Endodermal cell (in vitro differentiated cells): Measurements from ENCODE around the gene INO80B. TPM values are rescaled to one million over a fixed set of nuclear protein-coding genes. Genes with fewer than 3 reads are reported as not detected.
"Not testable (repeated sequence)": the region's sequence is repeated elsewhere in the genome, so short reads cannot be mapped to it uniquely, and the experiment has no call there.

Experiments used
- DNase-seq: peaks from one replicate; pipeline ENCODE4 v3.0.0-alpha.2; 2017
- H3K27ac ChIP-seq: 2 replicates; pipeline ENCODE4 v1.5.1; 2013; ENCODE audit warnings: mild to moderate bottlenecking, low read depth, low read length, moderate library complexity
- H3K27me3 ChIP-seq: 2 replicates; pipeline ENCODE4 v1.6.1; 2013; ENCODE audit warnings: mild to moderate bottlenecking, low read length, moderate library complexity; ENCODE audit not compliant: insufficient read depth, control insufficient read depth, poor library complexity, severe bottlenecking
- H3K36me3 ChIP-seq: 2 replicates; pipeline ENCODE4 v1.7.0; 2013; ENCODE audit warnings: mild to moderate bottlenecking, low read length, moderate library complexity; ENCODE audit not compliant: control insufficient read depth, insufficient read depth
- H3K4me1 ChIP-seq: one replicate; pipeline ENCODE4 v1.7.0; 2013; ENCODE audit warnings: low read length; ENCODE audit not compliant: control insufficient read depth, insufficient read depth
- H3K4me3 ChIP-seq: 2 replicates; pipeline ENCODE4 v1.5.1; 2013; ENCODE audit warnings: mild to moderate bottlenecking, low read length, moderate library complexity
- H3K9ac ChIP-seq: 2 replicates; pipeline ENCODE4 v1.6.1; 2013; ENCODE audit warnings: mild to moderate bottlenecking, low read length, moderate library complexity; ENCODE audit not compliant: poor library complexity, severe bottlenecking; ENCODE audit errors: extremely low read depth
- H3K9me3 ChIP-seq: 2 replicates; pipeline ENCODE4 v1.6.1; 2013; ENCODE audit warnings: mild to moderate bottlenecking, low read length, moderate library complexity; ENCODE audit not compliant: control insufficient read depth
- H3K27ac Mint-ChIP-seq: 2 replicates; pipeline ENCODE4 v1.8.0; 2020; ENCODE audit warnings: mixed read lengths
- H3K27me3 Mint-ChIP-seq: 2 replicates; pipeline ENCODE4 v1.8.0; 2021; ENCODE audit warnings: mild to moderate bottlenecking, mixed read lengths; ENCODE audit not compliant: insufficient read depth
- H3K36me3 Mint-ChIP-seq: 2 replicates; pipeline ENCODE4 v1.8.0; 2020; ENCODE audit warnings: low read depth, mixed read lengths
- H3K4me1 Mint-ChIP-seq: 2 replicates; pipeline ENCODE4 v1.8.0; 2020; ENCODE audit warnings: mixed read lengths
- H3K4me3 Mint-ChIP-seq: 2 replicates; pipeline ENCODE4 v1.8.0; 2020; ENCODE audit warnings: mild to moderate bottlenecking, moderate library complexity, mixed read lengths
- H3K9me3 Mint-ChIP-seq: 2 replicates; pipeline ENCODE4 v1.8.0; 2020; ENCODE audit warnings: mild to moderate bottlenecking, mixed read lengths
- CTCF ChIP-seq: fragments of 200-600 bp; sonication (generic); conservative IDR thresholded peaks from 2 replicates; pipeline ENCODE4 v1.5.0; 2021; ENCODE audit warnings: antibody characterized with exemption, mild to moderate bottlenecking
- WGBS, 2 experiments: methylation state at CpG; one replicate each; pipeline versions ENCODE4 v1.1.5 to v1.1.7; 2013; ENCODE audit warnings: missing lambda C conversion rate in 2 of 2, mixed read lengths in 1 of 2; ENCODE audit not compliant: insufficient coverage in 1 of 2, insufficient read length in 1 of 2; 5-methylcytosine and 5-hydroxymethylcytosine counted together
- total RNA-seq, 2 donors: library from RNA; stranded (reverse); fragmentation: NEBNext Ultra II Directional in 1 of 2; extraction: Animal tissue kit (Norgen Biotek cat#: 25700) in 1 of 2; gene quantifications; 2 replicates in 1 of 2; 3 replicates in 1 of 2; pipeline ENCODE4 v1.2.1, GENCODE V29; 2021

Gene INO80B
- total RNA-seq, 2 donors from 2014 or later = 23.9 to 38.8 TPM

GRCh38 chr2:74458132-74458937, 3.4 kb downstream of the INO80B start, which contains the start of gene WBP1:
TSS of gene WBP1 (plus strand) at chr2:74458438. CDS start at chr2:74458603, 165 bp downstream.
- peak within 1 kb of the TSS; percentile 83 for H3K4me3 Mint-ChIP-seq
- peaks cover 27% of the 10 kb centered on the region for H3K4me1 Mint-ChIP-seq
- H3K27ac ChIP-seq = peak within 1 kb of the TSS; percentile 88
- H3K36me3 Mint-ChIP-seq = peaks cover 26% of the 10 kb centered on the region
- H3K4me3 ChIP-seq = peak within 1 kb of the TSS; percentile 93
- no peaks in the 10 kb centered on the region for H3K4me1 ChIP-seq
- peak within 1 kb of the TSS; percentile 99 for H3K27ac Mint-ChIP-seq
- 0% methylated on average over 16 to 38 of the region's 38 CpGs for WGBS, 2 experiments
- no peaks in the 10 kb centered on the region for H3K27me3 Mint-ChIP-seq
- H3K9me3 ChIP-seq = no peaks in the 10 kb centered on the region
- peak within 1 kb of the TSS; percentile 84 for H3K9ac ChIP-seq
- DNase-seq = peak; percentile 100
- H3K36me3 ChIP-seq = peaks cover 27% of the 10 kb centered on the region
- no peaks in the 10 kb centered on the region for H3K9me3 Mint-ChIP-seq
- no peaks in the 10 kb centered on the region for H3K27me3 ChIP-seq
- no peak for TF ChIP-seq CTCF

- H3K9me3 Mint-ChIP-seq = no peaks in the 10 kb centered on the region
- H3K36me3 ChIP-seq = peaks cover 28% of the 10 kb centered on the region
- H3K27ac ChIP-seq = peak overlapping the region; percentile 77
These were observed 4.1 kb downstream of the INO80B start for GRCh38 chr2:74458938-74459363.

GRCh38 chr2:74459503-74460118, 4.7 kb downstream of the INO80B start:
- H3K9me3 ChIP-seq, H3K27ac ChIP-seq, H3K9ac ChIP-seq, H3K9me3 Mint-ChIP-seq, H3K27me3 ChIP-seq, DNase-seq, H3K4me1 ChIP-seq, H3K27me3 Mint-ChIP-seq: not testable (repeated sequence)
- WGBS, 2 experiments = 89 to 90% methylated on average over 6 to 13 of the region's 13 CpGs
- peaks cover 29% of the 10 kb centered on the region for H3K4me1 Mint-ChIP-seq
- Histone ChIP-seq H3K36me3 (peaks cover 28% of the 10 kb centered on the region), H3K4me3 (peak overlapping the region; percentile 93)
- peak overlapping the region; percentile 83 for H3K4me3 Mint-ChIP-seq
- peaks cover 27% of the 10 kb centered on the region for H3K36me3 Mint-ChIP-seq
- H3K27ac Mint-ChIP-seq = peak overlapping the region; percentile 75

More at GRCh38 chr2:74458938-74459363, 4.1 kb downstream of the INO80B start:
- peaks cover 27% of the 10 kb centered on the region for H3K36me3 Mint-ChIP-seq
- no peak for TF ChIP-seq CTCF
- Histone ChIP-seq H3K27me3 (no peaks in the 10 kb centered on the region), H3K4me1 (no peaks in the 10 kb centered on the region), H3K4me3 (peak overlapping the region; percentile 93), H3K9ac (peak overlapping the region; percentile 67), H3K9me3 (no peaks in the 10 kb centered on the region)
- peaks cover 27% of the 10 kb centered on the region for H3K4me1 Mint-ChIP-seq
- no peak for DNase-seq
- 0 to 17% methylated on average over 2 to 10 of the region's 10 CpGs for WGBS, 2 experiments
- H3K27me3 Mint-ChIP-seq = no peaks in the 10 kb centered on the region
- H3K4me3 Mint-ChIP-seq = peak overlapping the region; percentile 83
- H3K27ac Mint-ChIP-seq = peak overlapping the region; percentile 94

- not testable (repeated sequence) for H3K27ac Mint-ChIP-seq, H3K9me3 Mint-ChIP-seq, H3K27me3 Mint-ChIP-seq, H3K27ac ChIP-seq, H3K4me3 Mint-ChIP-seq, H3K9ac ChIP-seq, H3K4me1 ChIP-seq, DNase-seq, H3K9me3 ChIP-seq, H3K4me3 ChIP-seq, H3K27me3 ChIP-seq
- 96 to 100% methylated on average over 1 to 10 of the region's 10 CpGs for WGBS, 2 experiments
- H3K36me3 Mint-ChIP-seq = peaks cover 27% of the 10 kb centered on the region
- peaks cover 28% of the 10 kb centered on the region for H3K36me3 ChIP-seq
- H3K4me1 Mint-ChIP-seq = peaks cover 29% of the 10 kb centered on the region
These were observed 5.3 kb downstream of the INO80B start for GRCh38 chr2:74460187-74460586.
